ENCODE results near the gene CAMK2B.

Gene CAMK2B

GRCh38 chr7:44274623-44274975 lies 50.8 kb downstream of the CAMK2B start:
- no peaks in the 10 kb centered on the region for H3K27me3 ChIP-seq

DNA sequence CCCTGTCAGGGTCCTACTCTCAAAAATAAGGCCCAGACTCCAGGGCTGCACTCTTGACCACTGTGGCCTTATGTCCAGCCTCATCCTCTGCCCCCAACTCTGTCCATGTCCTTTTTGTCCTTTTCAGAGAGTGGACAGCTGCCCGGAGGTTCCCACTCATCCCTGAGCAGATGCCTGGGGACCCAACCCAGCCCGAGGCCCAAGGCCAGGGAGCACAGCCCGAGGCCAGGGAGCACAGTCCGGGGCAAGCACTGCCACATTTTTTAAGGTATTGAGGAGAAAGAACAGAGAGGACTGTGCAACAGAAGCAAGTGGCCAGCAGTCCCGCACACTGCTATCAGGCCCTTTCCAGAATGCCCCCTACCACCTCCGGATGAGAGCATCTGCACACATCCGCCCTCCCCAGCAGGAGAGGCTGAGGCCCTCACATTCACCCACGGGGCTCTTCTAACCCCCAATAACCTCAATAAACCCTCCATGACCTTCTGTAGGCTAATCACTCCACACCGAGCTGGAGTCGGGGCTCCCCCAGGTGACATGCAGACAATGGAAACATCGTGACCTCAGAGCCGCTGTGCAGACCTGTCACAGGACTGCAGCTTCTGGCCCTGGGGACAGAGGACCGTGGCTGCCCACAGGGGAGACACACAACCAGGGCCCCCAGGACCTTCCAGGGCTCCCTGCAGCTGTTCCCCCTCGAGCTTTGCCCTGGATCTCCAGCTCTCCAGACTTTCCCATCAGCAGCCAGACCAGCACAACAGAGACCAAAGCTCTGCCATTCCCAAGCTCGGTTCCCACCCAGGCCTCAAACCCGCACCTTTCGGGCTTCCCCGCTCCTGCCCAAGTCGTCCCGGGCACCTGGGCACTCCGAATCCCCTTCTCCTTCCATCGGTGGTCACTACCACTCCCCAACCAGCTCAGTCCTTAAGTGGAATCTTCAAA lies 51.4 kb downstream of the CAMK2B start:
- no peak for DNase-seq
- H3K27me3 ChIP-seq: no peaks in the 10 kb centered on the region
- no peaks in the 10 kb centered on the region for H3K9me3 ChIP-seq
- TF ChIP-seq, protein P1, sequence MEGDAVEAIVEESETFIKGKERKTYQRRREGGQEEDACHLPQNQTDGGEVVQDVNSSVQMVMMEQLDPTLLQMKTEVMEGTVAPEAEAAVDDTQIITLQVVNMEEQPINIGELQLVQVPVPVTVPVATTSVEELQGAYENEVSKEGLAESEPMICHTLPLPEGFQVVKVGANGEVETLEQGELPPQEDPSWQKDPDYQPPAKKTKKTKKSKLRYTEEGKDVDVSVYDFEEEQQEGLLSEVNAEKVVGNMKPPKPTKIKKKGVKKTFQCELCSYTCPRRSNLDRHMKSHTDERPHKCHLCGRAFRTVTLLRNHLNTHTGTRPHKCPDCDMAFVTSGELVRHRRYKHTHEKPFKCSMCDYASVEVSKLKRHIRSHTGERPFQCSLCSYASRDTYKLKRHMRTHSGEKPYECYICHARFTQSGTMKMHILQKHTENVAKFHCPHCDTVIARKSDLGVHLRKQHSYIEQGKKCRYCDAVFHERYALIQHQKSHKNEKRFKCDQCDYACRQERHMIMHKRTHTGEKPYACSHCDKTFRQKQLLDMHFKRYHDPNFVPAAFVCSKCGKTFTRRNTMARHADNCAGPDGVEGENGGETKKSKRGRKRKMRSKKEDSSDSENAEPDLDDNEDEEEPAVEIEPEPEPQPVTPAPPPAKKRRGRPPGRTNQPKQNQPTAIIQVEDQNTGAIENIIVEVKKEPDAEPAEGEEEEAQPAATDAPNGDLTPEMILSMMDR (IDR thresholded peaks at IDR 0.05; ENCODE audit: low read depth, low read length): no peak
- no peaks in the 10 kb centered on the region for H3K36me3 ChIP-seq
- H3K4me3 ChIP-seq (ENCODE audit: low read depth, low read length): no peak overlapping the region
- peaks cover 9% of the 10 kb centered on the region for H3K4me1 ChIP-seq

More at GRCh38 chr7:44274623-44274975, 50.8 kb downstream of the CAMK2B start:
- Histone ChIP-seq H3K4me1 (peaks cover 9% of the 10 kb centered on the region), H3K4me3 (ENCODE audit: low read depth, low read length) (no peak overlapping the region), H3K9me3 (no peaks in the 10 kb centered on the region), H3K36me3 (no peaks in the 10 kb centered on the region)
- TF ChIP-seq, protein P1 (IDR thresholded peaks at IDR 0.05; ENCODE audit: low read depth, low read length): no peak
- DNase-seq: no peak

DNA sequence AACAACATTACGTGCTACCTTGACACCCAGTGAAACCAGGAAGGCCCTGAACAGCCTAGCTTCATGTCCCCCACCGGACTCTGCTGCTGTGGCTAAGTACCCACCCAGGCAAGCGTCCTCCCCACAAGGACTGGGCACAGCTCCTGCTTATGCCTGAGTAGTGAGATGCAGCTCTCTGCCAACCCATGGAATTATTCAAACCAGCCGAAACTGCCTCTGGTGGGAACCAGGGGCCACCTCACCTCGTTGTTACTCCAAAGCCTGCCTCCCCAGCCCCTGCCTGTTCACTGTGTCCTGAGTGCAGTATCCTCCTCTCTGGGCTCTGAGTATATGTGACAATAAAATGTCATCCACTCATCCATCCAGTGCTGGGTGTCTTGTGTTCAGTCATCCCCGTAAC lies 52.4 kb downstream of the CAMK2B start:
- Histone ChIP-seq H3K4me3 (ENCODE audit: low read depth, low read length) (no peak overlapping the region), H3K9me3 (no peaks in the 10 kb centered on the region), H3K36me3 (no peaks in the 10 kb centered on the region), H3K27me3 (no peaks in the 10 kb centered on the region), H3K4me1 (peaks cover 12% of the 10 kb centered on the region)
- TF ChIP-seq, protein P1 (IDR thresholded peaks at IDR 0.05; ENCODE audit: low read depth, low read length): no peak
- no peak for DNase-seq

DNA sequence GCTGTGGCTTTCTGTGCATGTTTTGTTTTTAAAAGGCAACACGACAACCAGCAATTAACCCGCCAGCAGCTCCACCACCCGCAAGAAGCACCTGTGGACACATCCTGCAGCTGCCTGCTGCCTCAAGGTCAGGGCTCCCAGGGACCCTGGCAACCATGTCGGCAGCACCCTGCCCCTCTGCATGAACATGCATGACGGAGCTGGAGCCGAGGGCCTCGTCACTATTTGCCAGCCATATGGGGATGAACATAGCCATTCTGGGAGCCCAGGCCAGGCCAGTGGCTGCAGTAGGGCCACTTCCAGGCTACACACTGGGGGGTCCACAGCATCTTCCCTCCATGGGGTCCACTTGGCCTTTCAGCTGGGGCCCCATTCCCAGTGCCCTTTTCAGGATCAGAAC lies 52.9 kb downstream of the CAMK2B start:
- DNase-seq: no peak
- no peak overlapping the region for H3K4me3 ChIP-seq (ENCODE audit: low read depth, low read length)
- H3K4me1 ChIP-seq: peaks cover 13% of the 10 kb centered on the region
- no peaks in the 10 kb centered on the region for H3K27me3 ChIP-seq
- H3K9me3 ChIP-seq: no peaks in the 10 kb centered on the region
- TF ChIP-seq, protein P1 (IDR thresholded peaks at IDR 0.05; ENCODE audit: low read depth, low read length): no peak
- no peaks in the 10 kb centered on the region for H3K36me3 ChIP-seq

GRCh38 chr7:44269943-44270493 lies 55.4 kb downstream of the CAMK2B start:
- DNase-seq: no peak
- H3K9me3 ChIP-seq: no peaks in the 10 kb centered on the region
- H3K4me3 ChIP-seq (ENCODE audit: low read depth, low read length): no peak overlapping the region
- peaks cover 7% of the 10 kb centered on the region for H3K4me1 ChIP-seq
- TF ChIP-seq, protein P1 (IDR thresholded peaks at IDR 0.05; ENCODE audit: low read depth, low read length): no peak
- no peaks in the 10 kb centered on the region for H3K27me3 ChIP-seq
- no peaks in the 10 kb centered on the region for H3K36me3 ChIP-seq

GRCh38 chr7:44269417-44269816 lies 56.0 kb downstream of the CAMK2B start:
- Histone ChIP-seq H3K4me1 (peaks cover 7% of the 10 kb centered on the region), H3K4me3 (ENCODE audit: low read depth, low read length) (no peak overlapping the region), H3K27me3 (no peaks in the 10 kb centered on the region), H3K9me3 (no peaks in the 10 kb centered on the region), H3K36me3 (no peaks in the 10 kb centered on the region)
- TF ChIP-seq, protein P1 (IDR thresholded peaks at IDR 0.05; ENCODE audit: low read depth, low read length): no peak
- DNase-seq: no peak
